Liver (tissue), 9 donors: ENCODE results near the gene CD276. TPM values are rescaled to one million over a fixed set of nuclear protein-coding genes. Genes with fewer than 3 reads are reported as not detected.

Experiments used
- DNase-seq: peaks from one replicate; pipeline ENCODE4 v3.0.0-alpha.2; 2017; ENCODE audit warnings: low spot score
- H3K27ac ChIP-seq, 2 donors: one replicate each; pipeline ENCODE4 v1.7.0; 2013; ENCODE audit warnings: inconsistent platforms in 2 of 2, low read length in 2 of 2, control low read depth in 1 of 2, low read depth in 1 of 2, mild to moderate bottlenecking in 1 of 2
- H3K27me3 ChIP-seq, 4 donors: one replicate each; pipeline versions ENCODE4 v1.6.1 to v1.7.0; 2013; ENCODE audit warnings: low read length in 3 of 4, inconsistent platforms in 1 of 4, mild to moderate bottlenecking in 1 of 4, moderate library complexity in 1 of 4; ENCODE audit not compliant: control insufficient read depth in 4 of 4, insufficient read depth in 4 of 4
- H3K36me3 ChIP-seq, 4 donors: one replicate each; pipeline versions ENCODE4 v1.6.1 to v1.7.0; 2013; ENCODE audit warnings: low read length in 3 of 4, mild to moderate bottlenecking in 3 of 4, low read depth in 1 of 4, moderate library complexity in 1 of 4; ENCODE audit not compliant: control insufficient read depth in 4 of 4, insufficient read depth in 3 of 4
- H3K4me1 ChIP-seq, 4 donors: one replicate each; pipeline versions ENCODE4 v1.6.1 to v1.7.0; 2013; ENCODE audit warnings: low read length in 3 of 4, mild to moderate bottlenecking in 3 of 4, moderate library complexity in 1 of 4; ENCODE audit not compliant: control insufficient read depth in 4 of 4, insufficient read depth in 4 of 4
- H3K4me3 ChIP-seq, 3 donors: one replicate each; pipeline versions ENCODE4 v1.6.1 to v1.7.0; 2013; ENCODE audit warnings: low read length in 3 of 3, control low read depth in 1 of 3, low read depth in 1 of 3, mild to moderate bottlenecking in 1 of 3
- H3K9ac ChIP-seq, 2 donors: one replicate each; pipeline ENCODE4 v1.7.0; 2013; ENCODE audit warnings: low read length in 2 of 2, mild to moderate bottlenecking in 2 of 2, moderate library complexity in 2 of 2, control low read depth in 1 of 2, low read depth in 1 of 2
- H3K9me3 ChIP-seq, 4 donors: one replicate each; pipeline versions ENCODE4 v1.6.1 to v1.7.0; 2013; ENCODE audit warnings: low read length in 3 of 4; ENCODE audit not compliant: control insufficient read depth in 4 of 4
- CTCF ChIP-seq: fragments of 150-350 bp; IDR thresholded peaks from 2 replicates; pipeline ENCODE4 v1.5.1; 2017; ENCODE audit warnings: improper control_type of control experiment, low read depth, low read length; ENCODE audit not compliant: missing input control
- EGR1 ChIP-seq, 2 donors: IDR thresholded peaks; 2 replicates each; pipeline ENCODE4 v1.6.1; 2016 to 2018; ENCODE audit warnings: antibody characterized with exemption in 2 of 2, low read depth in 2 of 2
- FOXA1 ChIP-seq: IDR thresholded peaks from 2 replicates; pipeline ENCODE4 v1.6.1; 2016; ENCODE audit warnings: antibody characterized with exemption
- GABPA ChIP-seq, 2 donors: IDR thresholded peaks in 1 of 2; conservative IDR thresholded peaks in 1 of 2; 2 replicates each; pipeline ENCODE4 v1.6.1; 2016; ENCODE audit warnings: antibody characterized with exemption in 2 of 2, mild to moderate bottlenecking in 1 of 2, moderate library complexity in 1 of 2
- HNF4A ChIP-seq, 2 donors: conservative IDR thresholded peaks; 2 replicates each; pipeline ENCODE4 v1.6.1; 2016; ENCODE audit warnings: antibody characterized with exemption in 2 of 2, mild to moderate bottlenecking in 2 of 2
- HNF4G ChIP-seq: IDR thresholded peaks from 2 replicates; pipeline ENCODE4 v1.6.1; 2016; ENCODE audit warnings: antibody characterized with exemption
- JUND ChIP-seq, 2 donors: IDR thresholded peaks; 2 replicates each; pipeline ENCODE4 v1.6.1; 2016; ENCODE audit warnings: antibody characterized with exemption in 2 of 2
- MAX ChIP-seq: IDR thresholded peaks from 2 replicates; pipeline ENCODE4 v1.6.1; 2016; ENCODE audit warnings: antibody characterized with exemption
- NR2F2 ChIP-seq: IDR thresholded peaks from 2 replicates; pipeline ENCODE4 v1.6.1; 2016; ENCODE audit warnings: antibody characterized with exemption
- RAD21 ChIP-seq, 2 donors: IDR thresholded peaks; 2 replicates each; pipeline ENCODE4 v1.6.1; 2016; ENCODE audit warnings: antibody characterized with exemption in 2 of 2, mild to moderate bottlenecking in 2 of 2
- RXRA ChIP-seq, 2 donors: IDR thresholded peaks; 2 replicates each; pipeline ENCODE4 v1.6.1; 2017 to 2018; ENCODE audit warnings: antibody characterized with exemption in 2 of 2, mild to moderate bottlenecking in 1 of 2
- SP1 ChIP-seq: IDR thresholded peaks from 2 replicates; pipeline ENCODE4 v1.6.1; 2018; ENCODE audit warnings: antibody characterized with exemption, mild to moderate bottlenecking
- YY1 ChIP-seq: IDR thresholded peaks from 2 replicates; pipeline ENCODE4 v1.6.1; 2016; ENCODE audit warnings: antibody characterized with exemption, mild to moderate bottlenecking
- ZBTB33 ChIP-seq: IDR thresholded peaks from 2 replicates; pipeline ENCODE4 v1.6.1; 2016; ENCODE audit warnings: antibody characterized with exemption
- WGBS: extraction: QIAGEN DNeasy Blood & Tissue Kit; methylation state at CpG from one replicate; pipeline ENCODE4 v1.1.7; 2013; 5-methylcytosine and 5-hydroxymethylcytosine counted together
- polyA plus RNA-seq, 2 donors: library from polyadenylated mRNA; stranded (reverse) in 1 of 2; unstranded in 1 of 2; fragments of 200-250 nt in 1 of 2; fragments of >200 nt in 1 of 2; fragmentation: Nextera tagmentation in 1 of 2; extraction: Ambion mirVana in 1 of 2; gene quantifications; one replicate each; pipeline versions ENCODE4 v1.2.1 to v1.2.3, GENCODE V29; 2013 to 2015
- total RNA-seq, 2 donors: library from RNA; depleted of rRNA; stranded (reverse); fragments of >200 nt; gene quantifications; one replicate each; pipeline ENCODE4 v1.2.3, GENCODE V29; 2014
- TF ChIP-seq, protein P1 (sequence below): IDR thresholded peaks from 2 replicates; pipeline ENCODE4 v1.6.1; 2016; ENCODE audit warnings: antibody characterized with exemption
- TF ChIP-seq, protein P2 (sequence below): IDR thresholded peaks from 2 replicates; pipeline ENCODE4 v1.6.1; 2016; ENCODE audit warnings: antibody characterized with exemption, mild to moderate bottlenecking
- donor health status: healthy.
- donor health status: healthy.
- donor health status: healthy.
- donor health status: healthy.
- donor health status: healthy.

CD276 gene
- total and polyA plus RNA-seq, 4 donors, result 12.9 to 37.9 (median 25.1) TPM

DNA sequence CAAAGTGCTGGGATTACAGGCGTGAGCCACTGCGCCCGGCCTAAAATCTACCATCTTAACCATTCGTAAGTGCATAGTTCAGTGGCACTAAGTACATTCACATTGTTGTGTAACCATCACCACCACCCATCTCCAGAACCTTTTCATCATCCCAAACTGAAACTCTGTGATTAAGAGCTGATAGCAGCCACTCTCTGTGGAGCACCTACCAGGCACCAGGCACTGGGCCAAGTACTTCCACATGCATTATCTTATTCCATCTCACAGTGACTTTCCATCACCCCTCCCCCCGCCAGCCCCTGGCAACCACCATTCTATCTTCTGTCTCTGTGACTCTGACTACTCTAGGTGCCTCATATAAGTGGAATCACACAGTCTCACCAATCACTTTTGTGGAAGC, 71.3 kb downstream of the CD276 start (continued):
- TF ChIP-seq, protein P1, sequence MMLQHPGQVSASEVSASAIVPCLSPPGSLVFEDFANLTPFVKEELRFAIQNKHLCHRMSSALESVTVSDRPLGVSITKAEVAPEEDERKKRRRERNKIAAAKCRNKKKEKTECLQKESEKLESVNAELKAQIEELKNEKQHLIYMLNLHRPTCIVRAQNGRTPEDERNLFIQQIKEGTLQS, result no peak

GRCh38 chr15:73755946-73756345, 71.8 kb downstream of the CD276 start:
- H3K4me3 ChIP-seq, result no peak overlapping the region
- H3K27ac ChIP-seq, result no peak overlapping the region
- peaks cover 4 to 9% (median 4%) of the 10 kb centered on the region in 4 donors for H3K4me1 ChIP-seq
- no peak overlapping the region for H3K9ac ChIP-seq
- no peak for DNase-seq
- 86% methylated on average over 3 of the region's 3 CpGs for WGBS
- TF ChIP-seq, protein P1, result no peak
- TF ChIP-seq YY1 (no peak), HNF4G (no peak), RAD21 (IDR thresholded peaks at IDR 0.05) (no peak), HNF4A (conservative IDR thresholded peaks at IDR 0.05) (no peak), MAX (no peak), CTCF (no peak), GABPA (IDR thresholded peaks at IDR 0.05 in 1 of 2, conservative IDR thresholded peaks at IDR 0.05 in 1 of 2) (no peak), NR2F2 (no peak), SP1 (no peak), JUND (IDR thresholded peaks at IDR 0.05) (no peak), ZBTB33 (no peak), EGR1 (IDR thresholded peaks at IDR 0.05; ENCODE audit: low read depth in 2 of 2) (no peak), FOXA1 (no peak), RXRA (IDR thresholded peaks at IDR 0.05) (no peak)
- TF ChIP-seq, protein P2, sequence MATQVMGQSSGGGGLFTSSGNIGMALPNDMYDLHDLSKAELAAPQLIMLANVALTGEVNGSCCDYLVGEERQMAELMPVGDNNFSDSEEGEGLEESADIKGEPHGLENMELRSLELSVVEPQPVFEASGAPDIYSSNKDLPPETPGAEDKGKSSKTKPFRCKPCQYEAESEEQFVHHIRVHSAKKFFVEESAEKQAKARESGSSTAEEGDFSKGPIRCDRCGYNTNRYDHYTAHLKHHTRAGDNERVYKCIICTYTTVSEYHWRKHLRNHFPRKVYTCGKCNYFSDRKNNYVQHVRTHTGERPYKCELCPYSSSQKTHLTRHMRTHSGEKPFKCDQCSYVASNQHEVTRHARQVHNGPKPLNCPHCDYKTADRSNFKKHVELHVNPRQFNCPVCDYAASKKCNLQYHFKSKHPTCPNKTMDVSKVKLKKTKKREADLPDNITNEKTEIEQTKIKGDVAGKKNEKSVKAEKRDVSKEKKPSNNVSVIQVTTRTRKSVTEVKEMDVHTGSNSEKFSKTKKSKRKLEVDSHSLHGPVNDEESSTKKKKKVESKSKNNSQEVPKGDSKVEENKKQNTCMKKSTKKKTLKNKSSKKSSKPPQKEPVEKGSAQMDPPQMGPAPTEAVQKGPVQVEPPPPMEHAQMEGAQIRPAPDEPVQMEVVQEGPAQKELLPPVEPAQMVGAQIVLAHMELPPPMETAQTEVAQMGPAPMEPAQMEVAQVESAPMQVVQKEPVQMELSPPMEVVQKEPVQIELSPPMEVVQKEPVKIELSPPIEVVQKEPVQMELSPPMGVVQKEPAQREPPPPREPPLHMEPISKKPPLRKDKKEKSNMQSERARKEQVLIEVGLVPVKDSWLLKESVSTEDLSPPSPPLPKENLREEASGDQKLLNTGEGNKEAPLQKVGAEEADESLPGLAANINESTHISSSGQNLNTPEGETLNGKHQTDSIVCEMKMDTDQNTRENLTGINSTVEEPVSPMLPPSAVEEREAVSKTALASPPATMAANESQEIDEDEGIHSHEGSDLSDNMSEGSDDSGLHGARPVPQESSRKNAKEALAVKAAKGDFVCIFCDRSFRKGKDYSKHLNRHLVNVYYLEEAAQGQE, result no peak
- H3K27me3 ChIP-seq, result peaks cover 0 to 15% (median 6%) of the 10 kb centered on the region in 4 donors
- H3K9me3 ChIP-seq, result no peaks in the 10 kb centered on the region
- H3K36me3 ChIP-seq, result no peaks in the 10 kb centered on the region
